T-helper 22 cell (primary cell): Measurements from ENCODE around the gene CCDC18.
"Not testable (repeated sequence)": the region's sequence is repeated elsewhere in the genome, so short reads cannot be mapped to it uniquely, and the experiment has no call there.

Experiments used
- DNase-seq: peaks from one replicate; pipeline ENCODE4 v3.0.0-alpha.2; 2020; ENCODE audit warnings: low read depth

CCDC18 gene

GRCh38 chr1:93243233-93243632 is 62.7 kb downstream of the CCDC18 start:
- not testable (repeated sequence) for DNase-seq

- no peak for DNase-seq
These were observed 64.0 kb downstream of the CCDC18 start for GRCh38 chr1:93244298-93245069.

DNA sequence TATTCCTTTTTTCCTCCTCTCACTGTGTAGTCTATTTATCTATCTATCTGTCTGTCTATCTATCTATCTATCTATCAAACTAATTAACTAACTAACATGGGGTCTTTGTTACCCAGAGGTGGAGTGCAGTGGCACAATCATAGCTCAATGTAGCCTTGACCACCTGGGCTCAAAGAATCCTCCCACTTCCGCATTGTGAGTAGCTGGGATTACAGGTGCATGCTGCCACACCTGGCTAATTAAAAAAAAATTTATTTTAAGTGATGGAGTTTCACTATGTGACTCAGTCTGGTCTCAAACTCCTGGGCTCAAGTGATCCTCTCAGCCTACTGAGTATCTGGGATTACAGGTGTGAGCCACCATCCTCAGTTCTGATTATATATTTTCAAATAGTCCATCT is 71.4 kb downstream of the CCDC18 start:
- DNase-seq: no peak

DNA sequence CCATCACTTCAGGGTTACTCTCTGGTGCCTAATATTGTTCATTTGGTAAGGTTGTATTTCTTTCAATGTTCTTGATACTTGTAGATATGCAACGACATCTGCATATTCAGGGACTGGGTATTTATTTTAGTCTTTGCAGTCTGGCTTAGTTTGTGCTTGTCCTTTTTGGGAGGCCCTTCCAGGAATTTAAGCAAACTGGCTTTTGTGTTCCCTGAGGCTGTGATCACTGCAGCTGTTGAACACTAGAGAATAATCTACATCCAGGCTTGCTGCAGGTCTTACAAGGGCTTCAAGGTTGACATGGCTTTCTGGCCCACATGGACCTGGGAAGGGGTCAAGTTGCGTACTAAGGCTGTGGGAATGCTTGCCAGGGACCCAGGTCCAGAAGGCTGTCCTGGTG is 72.1 kb downstream of the CCDC18 start:
- DNase-seq: no peak

DNA sequence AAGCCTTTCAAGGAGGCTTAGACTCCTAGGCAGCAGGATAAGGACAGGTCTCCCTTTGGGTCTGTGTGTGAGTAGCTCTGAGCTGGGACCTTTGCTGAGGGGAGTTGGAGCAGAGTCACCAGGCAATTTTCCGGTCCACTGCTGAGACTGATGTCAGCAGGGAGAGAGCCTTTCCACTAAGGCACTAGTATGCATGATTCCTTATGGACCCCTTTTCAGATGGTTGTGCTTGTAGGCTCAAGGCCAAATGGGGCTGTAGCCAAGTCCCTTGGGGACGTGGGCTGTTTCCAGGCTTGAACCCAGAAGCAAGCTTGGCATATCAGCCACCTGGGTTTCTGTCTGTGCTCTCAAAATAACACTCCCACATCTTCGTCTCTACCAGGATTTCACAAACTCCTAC is 73.0 kb downstream of the CCDC18 start:
- DNase-seq: no peak

DNA sequence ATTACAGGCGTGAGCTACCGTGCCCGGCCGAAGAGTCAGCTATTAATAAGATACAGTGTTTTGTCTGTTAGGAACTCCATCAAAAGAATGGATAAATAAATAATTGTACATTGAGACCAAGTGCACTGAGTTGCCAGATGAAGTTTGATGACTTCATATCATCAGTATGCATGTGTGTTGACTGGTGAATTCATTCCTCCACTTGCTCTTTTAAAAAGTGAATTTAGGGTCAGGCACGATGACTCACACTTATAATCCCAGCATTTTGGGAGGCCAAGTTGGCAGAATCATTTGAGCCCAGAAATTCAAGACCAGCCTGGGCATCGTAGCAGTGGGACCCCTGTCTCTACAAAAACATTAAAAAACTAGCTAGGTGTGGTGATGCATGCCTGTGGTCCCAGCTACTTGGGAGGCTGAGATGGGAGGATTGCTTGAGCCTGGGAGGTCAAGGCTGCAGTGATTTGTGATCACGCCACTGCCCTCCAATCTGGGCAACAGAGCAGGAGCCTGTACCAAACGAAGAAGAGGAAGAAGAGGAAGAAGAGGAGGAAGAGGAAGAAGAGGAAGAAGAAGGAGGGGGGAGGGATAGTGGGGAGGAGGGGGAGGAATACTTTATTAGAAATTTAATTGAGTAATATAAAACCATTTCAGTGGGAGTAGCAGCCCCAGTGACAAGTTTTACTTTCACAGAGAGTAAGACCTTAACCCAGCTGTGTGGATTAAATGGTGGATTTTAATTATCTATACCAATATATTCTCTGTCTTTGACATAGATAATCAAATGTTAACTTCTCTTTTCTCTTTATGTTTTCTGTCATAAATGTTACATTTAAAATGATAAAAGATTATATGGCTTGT is 74.9 kb downstream of the CCDC18 start:
- no peak for DNase-seq

DNA sequence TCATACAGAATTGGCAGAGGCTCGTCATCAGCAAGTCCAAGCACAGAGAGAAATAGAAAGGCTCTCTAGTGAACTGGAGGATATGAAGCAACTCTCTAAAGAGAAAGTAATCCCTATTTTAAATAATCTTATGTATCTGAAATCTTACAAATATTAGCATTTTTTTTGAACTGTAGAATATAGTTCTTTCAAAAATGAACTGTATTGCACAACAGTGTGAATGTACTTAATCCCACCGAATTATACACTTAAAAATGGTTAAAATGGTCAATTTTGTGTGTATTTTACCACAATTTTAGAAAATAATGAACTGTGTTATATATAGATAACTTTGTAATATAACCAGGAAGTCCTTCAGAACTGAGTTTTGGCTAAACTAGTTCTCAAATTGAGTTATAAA is 75.9 kb downstream of the CCDC18 start:
- DNase-seq: no peak

DNA sequence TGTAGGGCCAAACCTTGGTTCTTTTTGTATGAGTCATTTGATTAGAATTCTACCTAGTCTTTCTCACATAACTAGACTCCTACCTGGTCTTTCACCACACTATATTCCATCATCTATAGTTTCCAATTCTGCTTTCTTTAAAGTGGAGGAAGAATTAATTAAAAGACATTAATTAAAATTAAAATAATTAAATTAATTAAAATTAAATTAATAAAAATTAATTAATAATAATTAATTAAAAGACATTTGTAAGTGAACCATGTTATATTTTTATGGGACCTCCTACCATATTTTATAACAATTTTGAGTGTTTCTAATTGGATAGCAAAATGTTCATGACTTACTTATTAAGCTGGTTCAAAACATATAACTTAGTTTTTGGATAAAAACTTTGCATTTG is 77.4 kb downstream of the CCDC18 start:
- no peak for DNase-seq

DNA sequence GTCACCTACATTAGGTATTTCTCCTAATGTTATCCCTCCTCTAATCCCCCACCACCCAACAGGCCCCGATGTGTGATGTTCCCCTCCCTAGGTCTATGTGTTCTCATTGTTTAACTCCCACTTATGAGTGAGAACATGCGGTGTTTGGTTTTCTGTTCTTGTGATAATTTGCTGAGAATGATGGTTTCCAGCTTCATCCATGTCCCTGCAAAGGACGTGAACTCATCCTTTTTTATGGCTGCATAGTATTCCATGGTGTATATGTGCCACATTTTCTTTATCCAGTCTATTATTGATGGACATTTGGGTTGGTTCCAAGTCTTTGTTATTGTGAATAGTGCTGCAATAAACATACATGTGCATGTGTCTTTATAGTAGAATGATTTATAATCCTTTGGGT is 80.2 kb downstream of the CCDC18 start:
- DNase-seq: not testable (repeated sequence)

DNA sequence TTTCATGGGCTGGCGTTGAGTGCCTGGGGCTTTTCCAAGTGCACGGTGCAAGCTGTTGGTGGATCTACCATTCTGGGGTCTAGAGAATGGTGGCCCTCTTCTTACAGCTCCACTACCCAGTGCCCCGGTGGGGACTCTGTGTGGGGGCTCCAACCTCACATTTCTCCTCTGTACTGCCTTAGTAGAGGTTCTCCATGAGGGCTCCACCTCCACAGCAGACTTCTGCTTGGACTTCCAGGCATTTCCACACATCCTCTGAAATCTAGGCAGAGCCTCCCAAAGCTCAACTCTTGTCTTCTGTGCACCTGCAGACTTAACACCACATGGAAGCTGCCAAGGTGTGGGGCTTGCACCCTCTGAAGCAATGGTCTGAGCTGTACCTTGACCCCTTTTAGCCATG is 82.1 kb downstream of the CCDC18 start:
- no peak for DNase-seq

- not testable (repeated sequence) for DNase-seq
These were observed 88.4 kb downstream of the CCDC18 start for GRCh38 chr1:93268888-93269287.

DNA sequence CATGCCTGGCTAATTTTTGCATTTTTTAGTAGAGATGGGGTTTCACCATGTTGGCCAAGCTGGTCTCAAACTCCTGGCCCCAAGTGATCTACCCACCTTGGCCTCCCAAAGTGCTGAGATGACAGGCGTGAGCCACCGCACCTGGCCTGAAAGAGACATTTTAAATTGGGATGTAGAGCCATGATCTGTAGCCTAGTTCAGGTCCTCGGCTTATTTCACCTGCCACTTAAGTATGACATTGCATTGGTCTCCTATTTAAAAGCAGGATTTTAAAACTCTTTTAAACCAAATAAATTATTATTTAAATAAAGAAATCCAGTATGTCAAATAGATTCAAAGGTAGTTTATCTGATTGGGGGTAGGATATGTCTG is 94.7 kb downstream of the CCDC18 start:
- DNase-seq: not testable (repeated sequence)

DNA sequence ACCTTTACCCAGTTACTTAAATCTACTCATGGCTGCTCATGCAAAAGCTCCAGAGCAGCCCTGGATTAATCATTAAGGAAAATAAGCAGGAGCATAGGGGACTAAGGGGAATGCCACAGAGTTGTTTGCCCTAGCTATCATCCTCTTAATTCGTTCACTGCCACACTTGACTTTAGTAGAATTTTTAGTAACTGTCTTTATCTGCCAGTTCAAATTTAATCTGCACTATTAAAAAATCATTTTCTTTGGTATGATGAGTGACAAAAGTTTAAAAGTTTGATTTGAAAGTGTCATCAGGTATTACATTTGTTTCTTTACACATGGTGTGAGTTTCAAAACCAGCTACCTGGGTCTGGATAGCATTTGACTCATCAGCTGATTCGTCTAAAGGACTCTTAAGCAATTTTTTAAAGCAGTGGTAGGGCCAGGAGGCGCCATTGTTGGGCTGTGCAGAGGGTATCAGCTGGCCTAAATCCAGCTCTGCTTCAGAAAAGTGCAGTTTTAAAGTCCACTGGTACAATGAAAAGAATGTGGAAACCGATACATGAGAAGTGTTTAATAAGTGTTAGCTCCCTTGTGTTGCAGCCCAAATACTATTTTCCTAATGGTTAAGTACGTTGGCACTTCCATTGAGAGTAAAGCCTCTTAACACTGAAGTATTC is 95.2 kb downstream of the CCDC18 start:
- DNase-seq: no peak

DNA sequence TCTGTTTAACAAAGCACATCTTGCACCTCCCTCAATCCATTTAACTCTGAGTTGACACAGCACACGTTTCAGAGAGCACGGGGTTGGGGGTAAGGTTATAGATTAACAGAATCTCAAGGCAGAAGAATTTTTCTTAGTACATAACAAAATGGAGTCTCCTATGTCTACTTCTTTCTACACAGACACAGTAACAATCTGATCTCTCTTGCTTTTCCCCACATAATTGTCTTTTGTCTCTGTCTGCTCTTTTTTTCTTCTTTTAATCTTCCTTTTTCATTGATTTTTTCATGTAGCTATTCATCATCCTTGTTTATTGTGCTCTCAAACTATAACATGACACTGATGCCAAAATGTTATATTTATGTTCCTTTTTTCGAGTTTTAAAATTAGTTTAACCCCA is 97.0 kb downstream of the CCDC18 start:
- not testable (repeated sequence) for DNase-seq

DNA sequence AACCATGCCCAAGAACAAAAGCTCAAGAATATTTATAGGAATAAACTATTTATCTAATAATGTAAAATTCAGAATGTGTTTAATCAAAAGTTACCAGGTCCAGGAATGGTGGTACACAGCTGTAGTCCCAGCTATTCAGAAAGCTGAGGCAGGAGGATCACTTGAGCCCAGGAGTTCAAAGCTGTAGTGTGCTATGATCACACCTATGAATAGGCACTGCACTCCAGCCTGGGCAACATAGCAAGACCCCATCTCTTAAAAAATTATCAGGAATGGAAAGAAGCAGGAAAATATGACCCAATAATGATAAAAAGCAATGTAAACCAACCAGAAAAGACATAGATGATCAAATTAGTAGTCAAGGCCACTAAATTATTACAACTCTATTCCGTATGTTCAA is 103.0 kb downstream of the CCDC18 start:
- DNase-seq: no peak

DNA sequence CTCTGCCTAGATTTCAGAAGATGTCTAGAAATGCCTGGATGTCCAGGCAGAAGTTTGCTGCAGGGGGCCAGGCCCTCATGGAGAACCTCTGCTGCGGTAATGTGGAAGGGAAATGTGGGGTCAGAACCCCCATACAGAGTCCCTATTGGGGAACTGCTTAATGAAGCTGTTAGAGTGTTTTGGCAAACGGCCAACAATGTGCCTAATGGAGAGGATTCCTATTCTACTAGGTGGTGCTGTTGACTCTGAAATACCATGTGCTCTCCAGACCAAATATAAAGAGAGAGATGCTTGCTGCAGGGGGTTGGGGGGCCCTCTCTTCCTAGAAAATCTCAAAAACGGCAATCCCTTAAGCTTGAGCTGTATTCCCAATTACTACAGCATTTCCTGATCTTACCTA is 108.0 kb downstream of the CCDC18 start:
- DNase-seq: no peak

DNA sequence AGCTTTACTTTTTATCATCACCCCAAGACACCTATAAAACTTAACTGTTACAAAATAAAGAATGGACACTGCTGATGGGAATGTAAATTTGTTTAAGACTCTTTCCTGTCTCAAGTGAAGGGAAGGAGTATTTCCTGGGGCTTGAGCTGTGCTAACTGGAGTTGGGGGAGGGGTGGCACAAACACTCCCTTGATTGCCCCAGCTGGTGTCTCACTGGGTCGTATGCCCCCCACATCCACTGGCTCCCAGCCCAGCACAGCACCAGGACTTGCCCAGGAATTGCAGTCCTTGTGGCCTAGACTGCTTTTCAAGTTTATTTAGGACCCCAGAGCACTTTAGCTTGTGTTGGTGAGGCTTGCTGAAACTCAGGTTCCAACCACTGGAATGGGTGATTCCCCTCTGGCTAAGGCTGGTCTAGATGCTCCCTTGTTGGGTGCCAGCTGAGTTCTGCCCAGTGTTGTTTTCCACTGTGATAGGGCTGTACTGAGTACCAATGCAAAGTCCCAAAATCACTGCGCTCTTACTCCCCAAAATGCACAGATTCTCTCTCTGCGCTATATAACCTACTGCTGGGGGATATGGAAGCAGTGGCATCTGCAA is 116.1 kb downstream of the CCDC18 start:
- DNase-seq: no peak

GRCh38 chr1:93301131-93301530 is 120.6 kb downstream of the CCDC18 start:
- DNase-seq: no peak

- no peak for DNase-seq
These were observed 121.6 kb downstream of the CCDC18 start for GRCh38 chr1:93302078-93302477.

DNA sequence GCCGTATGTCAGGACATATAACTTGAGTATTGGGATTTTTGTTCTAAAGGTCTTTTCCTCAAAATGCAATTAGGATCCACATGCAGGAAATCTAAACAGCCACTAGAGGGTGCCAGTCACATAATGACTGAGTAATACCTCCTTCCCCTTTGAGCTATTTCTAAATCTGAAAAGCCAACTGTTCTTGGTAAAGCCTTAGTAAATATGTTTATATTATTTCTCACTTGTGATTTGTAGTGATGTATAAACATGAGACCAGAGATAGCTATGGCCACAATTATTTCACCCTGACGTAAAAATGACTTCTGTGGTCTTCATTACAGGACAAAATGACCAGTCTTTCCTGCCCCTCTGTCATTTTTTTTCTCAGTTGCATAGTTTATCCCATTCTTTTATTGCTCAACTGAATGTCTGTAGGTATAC is 124.2 kb downstream of the CCDC18 start:
- DNase-seq: no peak

GRCh38 chr1:93306920-93307319 is 126.4 kb downstream of the CCDC18 start:
- DNase-seq: no peak

DNA sequence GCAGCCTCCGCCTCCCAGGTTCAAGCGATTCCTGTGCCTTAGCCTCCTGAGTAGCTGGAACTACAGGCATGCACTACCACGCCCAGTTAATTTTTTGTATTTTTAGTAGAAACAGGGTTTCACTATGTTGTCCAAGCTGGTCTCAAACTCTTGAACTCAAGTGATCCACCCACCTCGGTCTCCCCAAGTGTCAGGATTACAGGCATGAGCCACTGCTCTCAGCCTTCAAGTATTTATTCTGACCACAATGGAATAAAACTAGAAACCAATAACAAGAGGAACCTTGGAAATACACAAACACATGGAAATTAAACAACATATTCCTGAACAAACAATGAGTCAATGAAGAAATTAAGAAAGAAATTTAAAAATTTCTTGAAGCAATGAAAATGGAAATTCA is 132.5 kb downstream of the CCDC18 start:
- no peak for DNase-seq

GRCh38 chr1:93317207-93317606 is 136.7 kb downstream of the CCDC18 start:
- no peak for DNase-seq
